NCI-H1436 (cell line): ENCODE data around the gene KNTC1.
"Not testable (repeated sequence)": the region's sequence is repeated elsewhere in the genome, so short reads cannot be mapped to it uniquely, and the experiment has no call there.

Experiments used
- DNase-seq: peaks from one replicate; lab custom pipeline; 2025; lab: John Stamatoyannopoulos, UW

Gene KNTC1

GRCh38 chr12:122646517-122647217, 119.6 kb downstream of the KNTC1 start:
- no peak for DNase-seq

DNA sequence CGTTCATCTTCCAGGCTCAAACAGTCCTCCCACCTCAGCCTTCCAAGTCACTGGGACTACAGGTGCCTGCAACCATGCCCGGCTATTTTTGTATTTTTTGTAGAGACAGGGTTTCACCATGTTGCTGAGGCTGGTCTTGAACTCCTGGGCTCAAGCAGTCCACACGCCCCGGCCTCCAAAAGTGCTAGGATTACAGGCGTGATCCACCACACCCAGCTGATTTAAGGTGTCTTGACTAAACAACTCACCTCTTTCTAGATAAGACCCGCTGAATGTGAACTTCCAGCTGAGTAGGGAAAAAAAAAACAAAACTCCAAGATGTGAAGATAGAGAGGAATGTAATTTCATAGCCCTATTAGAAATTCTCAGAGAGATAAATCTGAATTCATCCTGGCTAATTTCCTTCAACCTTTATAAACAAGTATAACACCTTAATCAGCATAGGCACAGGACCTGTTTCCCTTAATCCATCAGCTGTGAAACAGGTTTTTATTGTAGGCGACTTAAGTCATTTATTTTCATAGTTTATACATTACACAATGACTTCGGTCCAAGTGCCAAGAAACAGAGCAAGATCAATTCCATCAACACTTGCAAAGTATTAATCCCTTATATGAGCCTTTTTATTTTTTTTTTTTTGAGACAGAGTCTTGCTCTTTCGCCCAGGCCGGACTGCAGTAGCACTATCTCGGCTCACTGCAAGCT, 124.6 kb downstream of the KNTC1 start:
- no peak for DNase-seq

DNA sequence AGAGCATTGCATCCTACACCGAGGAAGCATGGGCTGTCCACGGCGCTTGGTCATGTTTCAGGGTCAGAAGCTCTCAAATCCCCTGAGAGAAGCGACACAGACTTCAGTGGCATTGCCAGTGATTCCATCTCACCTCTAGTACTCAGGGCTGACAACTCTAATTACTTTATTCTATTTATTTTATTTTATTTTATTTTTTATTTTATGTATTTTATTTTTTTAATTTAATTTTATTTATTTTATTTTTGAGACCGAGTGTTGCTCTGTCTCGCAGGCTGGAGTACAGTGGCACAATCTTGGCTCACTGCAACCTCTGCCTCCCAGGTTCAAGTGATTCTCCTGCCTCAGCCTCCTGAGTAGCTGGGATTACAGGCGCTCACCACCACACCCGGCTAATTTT, 126.2 kb downstream of the KNTC1 start:
- not testable (repeated sequence) for DNase-seq

DNA sequence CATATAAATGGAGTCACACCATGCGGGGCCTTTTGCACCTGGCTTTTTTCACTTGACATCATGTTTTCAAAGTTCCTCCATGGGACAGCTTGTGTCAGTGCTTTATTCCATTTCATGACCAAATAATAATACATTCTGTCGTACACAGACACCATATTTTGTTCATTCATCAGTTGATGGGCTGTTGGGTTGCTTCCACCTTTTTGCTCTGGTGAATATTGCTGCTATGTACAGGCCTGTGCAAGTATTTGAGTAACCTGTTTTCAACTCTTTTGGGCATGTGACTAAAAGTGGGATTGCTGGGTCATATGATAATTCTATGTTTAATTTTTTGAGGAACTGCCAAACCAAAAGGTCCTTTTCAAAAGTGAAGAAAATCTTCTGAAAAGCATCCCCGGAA, 129.2 kb downstream of the KNTC1 start:
- no peak for DNase-seq

DNA sequence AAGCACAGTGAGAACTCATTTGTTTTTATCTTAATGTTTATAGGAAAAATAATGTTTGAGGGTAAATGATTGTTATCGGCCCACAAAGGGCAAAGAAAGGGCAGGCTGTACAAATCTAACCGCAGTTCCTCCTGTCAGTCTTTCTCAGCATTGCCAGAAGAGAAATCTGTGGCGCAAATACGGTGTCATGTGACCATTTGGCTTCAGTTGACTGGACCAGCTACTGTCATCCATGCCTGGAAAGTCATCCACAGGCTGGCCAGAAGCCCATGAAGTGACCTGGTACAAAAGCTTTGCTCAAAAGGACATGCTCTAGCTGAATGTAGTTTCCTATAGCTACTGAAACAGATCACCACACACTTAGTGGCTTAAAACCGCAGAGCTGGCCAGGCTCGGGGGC, 132.5 kb downstream of the KNTC1 start:
- DNase-seq, result no peak

DNA sequence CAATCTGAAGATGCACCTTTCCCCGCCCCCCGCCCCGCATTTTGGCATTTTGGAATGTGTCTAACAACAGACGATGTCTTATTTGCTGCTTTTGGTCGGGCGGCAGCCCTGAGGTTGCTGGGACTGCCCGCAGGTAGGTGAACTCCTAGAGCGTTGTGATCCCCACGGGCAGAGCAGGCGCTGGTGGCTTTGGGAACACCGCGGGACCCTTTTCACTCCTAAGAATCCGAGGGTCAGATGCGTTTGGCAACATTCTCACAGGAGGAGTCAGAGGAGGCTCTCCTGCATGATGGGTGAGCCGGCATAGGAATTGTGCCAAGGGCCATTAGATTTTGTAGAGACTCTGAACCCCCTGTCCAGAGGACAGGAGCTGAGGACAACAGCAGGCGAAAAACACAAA, 134.2 kb downstream of the KNTC1 start:
- DNase-seq, result no peak

- no peak for DNase-seq
Observed at GRCh38 chr12:122661938-122662337, 134.9 kb downstream of the KNTC1 start.

DNA sequence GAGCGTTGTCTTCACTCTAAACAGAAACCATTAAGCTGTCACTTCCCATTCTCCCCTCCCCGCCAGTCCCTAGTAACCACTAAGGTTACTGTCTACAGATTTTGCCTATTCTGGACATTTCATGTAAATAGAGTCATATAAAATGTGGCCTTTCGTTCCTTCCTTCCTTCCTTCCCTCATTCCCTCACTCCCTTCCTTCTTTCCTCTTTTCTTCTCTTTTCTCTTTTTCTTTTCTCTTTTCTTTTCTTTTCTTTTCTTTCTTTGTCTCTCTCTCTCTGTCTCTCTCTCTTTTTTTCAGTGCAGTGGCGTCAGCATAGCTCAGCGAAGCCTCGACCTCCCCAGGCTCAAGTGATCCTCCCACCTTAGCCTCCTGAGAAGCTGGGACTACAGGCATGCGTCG, 138.3 kb downstream of the KNTC1 start:
- no peak for DNase-seq

- no peak for DNase-seq
Observed at GRCh38 chr12:122665759-122666158, 138.7 kb downstream of the KNTC1 start.

- no peak for DNase-seq
Observed at GRCh38 chr12:122668268-122668667, 141.2 kb downstream of the KNTC1 start.

- no peak for DNase-seq
Observed at GRCh38 chr12:122669397-122670070, 142.5 kb downstream of the KNTC1 start.

GRCh38 chr12:122672515-122672914, 145.5 kb downstream of the KNTC1 start:
- DNase-seq, result no peak
